ENCODE data around the gene EPHB1.

The EPHB1 gene

DNA sequence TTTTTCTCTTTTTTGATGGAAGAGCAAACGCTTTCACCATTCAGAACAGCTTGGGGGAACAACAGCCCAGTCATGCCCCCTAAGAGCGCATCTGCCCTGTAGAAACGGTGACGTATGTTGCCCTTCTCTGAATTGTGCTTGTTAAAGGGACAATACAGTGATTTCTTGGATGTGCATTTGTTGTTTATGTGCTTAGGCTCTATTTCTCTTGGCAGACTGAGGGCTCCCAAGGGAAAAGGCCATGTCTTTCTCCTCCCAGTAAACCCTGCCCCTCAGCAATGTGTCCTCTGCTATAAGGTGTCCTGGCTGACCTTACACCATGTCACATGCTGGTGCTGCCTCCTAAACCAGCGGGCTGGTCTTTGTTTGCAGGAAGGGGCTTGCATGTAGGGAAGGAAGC lies 346.1 kb downstream of the EPHB1 start:
- H3K9me3 ChIP-seq (ENCODE audit: control insufficient read depth, low read length): no peaks in the 10 kb centered on the region
- H3K36me3 ChIP-seq (ENCODE audit: control insufficient read depth, insufficient read depth, low read length, severe bottlenecking): no peaks in the 10 kb centered on the region
- H3K4me1 ChIP-seq (ENCODE audit: control insufficient read depth, insufficient read depth, low read length): peaks cover 8% of the 10 kb centered on the region
- DNase-seq (ENCODE audit: low read depth): no peak
- H3K9ac ChIP-seq (ENCODE audit: low read length): no peak overlapping the region
- H3K4me3 ChIP-seq (ENCODE audit: low read length): no peak overlapping the region
- no peaks in the 10 kb centered on the region for H3K27me3 ChIP-seq (replicated peaks; ENCODE audit: control insufficient read depth, insufficient read depth, low read length)

GRCh38 chr3:135141672-135142071 lies 346.6 kb downstream of the EPHB1 start:
- peaks cover 8% of the 10 kb centered on the region for H3K4me1 ChIP-seq (ENCODE audit: control insufficient read depth, insufficient read depth, low read length)
- H3K36me3 ChIP-seq (ENCODE audit: control insufficient read depth, insufficient read depth, low read length, severe bottlenecking): no peaks in the 10 kb centered on the region
- H3K9ac ChIP-seq (ENCODE audit: low read length): no peak overlapping the region
- no peak for DNase-seq (ENCODE audit: low read depth)
- no peak overlapping the region for H3K4me3 ChIP-seq (ENCODE audit: low read length)
- H3K9me3 ChIP-seq (ENCODE audit: control insufficient read depth, low read length): no peaks in the 10 kb centered on the region
- no peaks in the 10 kb centered on the region for H3K27me3 ChIP-seq (replicated peaks; ENCODE audit: control insufficient read depth, insufficient read depth, low read length)

DNA sequence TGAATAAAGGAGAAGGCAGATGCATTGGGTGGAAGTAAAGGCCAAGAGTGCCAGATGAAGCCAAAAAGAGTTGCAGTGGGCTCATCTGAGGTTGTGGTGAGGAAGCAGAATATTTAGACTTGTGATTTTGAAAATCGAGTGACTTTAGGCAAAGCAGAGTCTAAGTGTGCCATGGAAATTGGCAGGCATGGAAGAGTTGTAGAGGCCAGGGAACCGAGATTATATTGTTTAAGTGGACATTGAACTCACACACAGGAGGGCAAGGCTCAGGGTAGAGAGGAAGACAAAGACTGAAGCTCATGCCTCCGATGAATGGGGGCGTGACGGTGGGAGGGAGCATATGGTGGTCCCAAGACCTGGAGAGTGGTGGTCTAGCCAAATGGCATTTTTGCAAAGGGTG lies 347.5 kb downstream of the EPHB1 start:
- peaks cover 11% of the 10 kb centered on the region for H3K4me1 ChIP-seq (ENCODE audit: control insufficient read depth, insufficient read depth, low read length)
- H3K36me3 ChIP-seq (ENCODE audit: control insufficient read depth, insufficient read depth, low read length, severe bottlenecking): no peaks in the 10 kb centered on the region
- no peak overlapping the region for H3K4me3 ChIP-seq (ENCODE audit: low read length)
- DNase-seq (ENCODE audit: low read depth): no peak
- no peak overlapping the region for H3K9ac ChIP-seq (ENCODE audit: low read length)
- no peaks in the 10 kb centered on the region for H3K27me3 ChIP-seq (replicated peaks; ENCODE audit: control insufficient read depth, insufficient read depth, low read length)
- H3K9me3 ChIP-seq (ENCODE audit: control insufficient read depth, low read length): no peaks in the 10 kb centered on the region

- H3K9ac ChIP-seq (ENCODE audit: low read length): no peak overlapping the region
- no peaks in the 10 kb centered on the region for H3K27me3 ChIP-seq (replicated peaks; ENCODE audit: control insufficient read depth, insufficient read depth, low read length)
- peaks cover 19% of the 10 kb centered on the region for H3K4me1 ChIP-seq (ENCODE audit: control insufficient read depth, insufficient read depth, low read length)
- no peaks in the 10 kb centered on the region for H3K9me3 ChIP-seq (ENCODE audit: control insufficient read depth, low read length)
- H3K36me3 ChIP-seq (ENCODE audit: control insufficient read depth, insufficient read depth, low read length, severe bottlenecking): no peaks in the 10 kb centered on the region
- H3K4me3 ChIP-seq (ENCODE audit: low read length): no peak overlapping the region
- DNase-seq (ENCODE audit: low read depth): no peak
Measured at GRCh38 chr3:135143474-135143873, 348.4 kb downstream of the EPHB1 start.

GRCh38 chr3:135145581-135145980 lies 350.5 kb downstream of the EPHB1 start:
- no peak overlapping the region for H3K9ac ChIP-seq (ENCODE audit: low read length)
- no peak overlapping the region for H3K4me3 ChIP-seq (ENCODE audit: low read length)
- H3K36me3 ChIP-seq (ENCODE audit: control insufficient read depth, insufficient read depth, low read length, severe bottlenecking): no peaks in the 10 kb centered on the region
- H3K27me3 ChIP-seq (replicated peaks; ENCODE audit: control insufficient read depth, insufficient read depth, low read length): no peaks in the 10 kb centered on the region
- H3K4me1 ChIP-seq (ENCODE audit: control insufficient read depth, insufficient read depth, low read length): peaks cover 35% of the 10 kb centered on the region
- DNase-seq (ENCODE audit: low read depth): no peak
- no peaks in the 10 kb centered on the region for H3K9me3 ChIP-seq (ENCODE audit: control insufficient read depth, low read length)

- Histone ChIP-seq H3K27me3 (replicated peaks; ENCODE audit: control insufficient read depth, insufficient read depth, low read length) (peaks cover 3% of the 10 kb centered on the region), H3K4me3 (ENCODE audit: low read length) (no peak overlapping the region), H3K36me3 (ENCODE audit: control insufficient read depth, insufficient read depth, low read length, severe bottlenecking) (no peaks in the 10 kb centered on the region), H3K9ac (ENCODE audit: low read length) (no peak overlapping the region), H3K4me1 (ENCODE audit: control insufficient read depth, insufficient read depth, low read length) (peaks cover 35% of the 10 kb centered on the region), H3K9me3 (ENCODE audit: control insufficient read depth, low read length) (no peaks in the 10 kb centered on the region)
- no peak for DNase-seq (ENCODE audit: low read depth)
Measured at GRCh38 chr3:135147657-135148056, 352.6 kb downstream of the EPHB1 start.

- no peaks in the 10 kb centered on the region for H3K9me3 ChIP-seq (ENCODE audit: control insufficient read depth, low read length)
- peak overlapping the region; percentile 24 for H3K9ac ChIP-seq (ENCODE audit: low read length)
- no peak for DNase-seq (ENCODE audit: low read depth)
- peaks cover 3% of the 10 kb centered on the region for H3K27me3 ChIP-seq (replicated peaks; ENCODE audit: control insufficient read depth, insufficient read depth, low read length)
- peaks cover 35% of the 10 kb centered on the region for H3K4me1 ChIP-seq (ENCODE audit: control insufficient read depth, insufficient read depth, low read length)
- H3K36me3 ChIP-seq (ENCODE audit: control insufficient read depth, insufficient read depth, low read length, severe bottlenecking): no peaks in the 10 kb centered on the region
- peak overlapping the region; percentile 2 for H3K4me3 ChIP-seq (ENCODE audit: low read length)
Measured at GRCh38 chr3:135148398-135149020, 353.4 kb downstream of the EPHB1 start.

DNA sequence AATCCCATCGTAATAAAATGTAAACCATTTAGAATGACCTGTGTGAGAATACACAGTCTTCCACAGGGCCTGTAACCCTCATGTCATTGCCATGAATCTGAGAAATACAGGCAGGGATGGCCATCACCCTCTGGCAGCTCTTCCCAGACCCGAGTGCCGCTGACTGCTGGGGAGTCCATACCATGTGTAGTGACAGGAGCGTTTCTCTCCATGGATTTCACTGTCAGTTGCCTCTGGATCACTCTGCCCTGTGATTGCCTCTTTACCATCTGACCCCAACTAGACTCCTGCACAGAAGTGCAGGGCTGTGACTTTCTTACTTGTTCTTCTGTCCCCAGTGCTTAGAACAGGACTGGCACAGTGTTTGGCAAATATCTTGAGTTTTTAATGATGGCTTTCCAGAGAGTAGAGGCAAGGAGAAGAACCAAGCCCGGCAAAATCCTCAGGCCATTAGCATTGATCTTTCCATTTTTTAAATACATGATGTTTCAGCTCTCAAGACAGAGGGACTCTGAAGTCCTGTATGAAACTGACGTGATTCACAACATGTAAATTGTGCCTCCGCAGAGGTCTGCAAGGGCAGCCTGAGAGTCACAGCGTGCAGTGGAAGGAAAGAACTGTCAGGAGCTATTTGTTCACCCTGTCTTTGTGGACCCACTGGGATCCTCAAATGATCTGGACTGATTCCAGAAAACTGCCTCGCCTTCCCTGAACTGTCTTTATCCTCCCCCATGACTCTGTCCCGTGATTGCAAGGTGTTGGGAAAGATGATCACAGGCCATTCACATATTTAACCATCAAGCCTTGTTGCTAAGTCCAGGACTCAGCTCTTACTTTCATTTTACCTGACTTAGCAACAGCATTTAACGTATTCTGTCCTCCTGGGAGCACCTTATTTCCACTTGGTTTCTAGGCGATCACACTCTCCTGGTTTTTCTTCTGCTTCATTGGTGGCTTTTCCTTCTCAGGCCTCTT lies 354.9 kb downstream of the EPHB1 start:
- peak overlapping the region; percentile 5 for H3K9ac ChIP-seq (ENCODE audit: low read length)
- H3K36me3 ChIP-seq (ENCODE audit: control insufficient read depth, insufficient read depth, low read length, severe bottlenecking): no peaks in the 10 kb centered on the region
- H3K9me3 ChIP-seq (ENCODE audit: control insufficient read depth, low read length): no peaks in the 10 kb centered on the region
- peaks cover 3% of the 10 kb centered on the region for H3K27me3 ChIP-seq (replicated peaks; ENCODE audit: control insufficient read depth, insufficient read depth, low read length)
- H3K4me3 ChIP-seq (ENCODE audit: low read length): no peak overlapping the region
- H3K4me1 ChIP-seq (ENCODE audit: control insufficient read depth, insufficient read depth, low read length): peaks cover 35% of the 10 kb centered on the region
- DNase-seq (ENCODE audit: low read depth): no peak

DNA sequence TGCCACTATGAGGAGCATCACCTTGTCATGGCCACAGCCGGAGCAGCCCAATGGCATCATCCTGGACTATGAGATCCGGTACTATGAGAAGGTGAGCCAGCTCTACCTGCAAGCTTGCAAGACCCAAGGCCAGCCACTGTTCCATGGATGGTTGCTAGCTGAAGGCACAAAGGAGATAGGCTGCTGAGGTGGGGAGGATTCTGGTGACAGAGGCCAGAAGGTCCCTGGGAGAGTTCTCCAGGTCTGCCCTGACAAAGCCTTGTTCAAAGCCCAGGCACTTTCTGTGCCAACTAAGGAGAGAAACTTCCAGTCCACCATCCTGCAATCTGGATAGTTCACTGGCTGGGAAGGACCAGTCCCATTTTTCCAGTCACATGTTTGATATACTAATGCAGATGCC lies 359.1 kb downstream of the EPHB1 start:
- H3K9me3 ChIP-seq (ENCODE audit: control insufficient read depth, low read length): no peaks in the 10 kb centered on the region
- no peak for DNase-seq (ENCODE audit: low read depth)
- peaks cover 8% of the 10 kb centered on the region for H3K4me1 ChIP-seq (ENCODE audit: control insufficient read depth, insufficient read depth, low read length)
- no peak overlapping the region for H3K4me3 ChIP-seq (ENCODE audit: low read length)
- H3K36me3 ChIP-seq (ENCODE audit: control insufficient read depth, insufficient read depth, low read length, severe bottlenecking): no peaks in the 10 kb centered on the region
- H3K27me3 ChIP-seq (replicated peaks; ENCODE audit: control insufficient read depth, insufficient read depth, low read length): peaks cover 3% of the 10 kb centered on the region
- H3K9ac ChIP-seq (ENCODE audit: low read length): no peak overlapping the region

GRCh38 chr3:135155228-135155627 lies 360.2 kb downstream of the EPHB1 start:
- Histone ChIP-seq H3K27me3 (replicated peaks; ENCODE audit: control insufficient read depth, insufficient read depth, low read length) (peaks cover 3% of the 10 kb centered on the region), H3K9ac (ENCODE audit: low read length) (no peak overlapping the region), H3K9me3 (ENCODE audit: control insufficient read depth, low read length) (no peaks in the 10 kb centered on the region), H3K4me1 (ENCODE audit: control insufficient read depth, insufficient read depth, low read length) (no peaks in the 10 kb centered on the region), H3K4me3 (ENCODE audit: low read length) (no peak overlapping the region), H3K36me3 (ENCODE audit: control insufficient read depth, insufficient read depth, low read length, severe bottlenecking) (no peaks in the 10 kb centered on the region)
- no peak for DNase-seq (ENCODE audit: low read depth)

GRCh38 chr3:135155791-135156190 lies 360.7 kb downstream of the EPHB1 start:
- Histone ChIP-seq H3K9me3 (ENCODE audit: control insufficient read depth, low read length) (no peaks in the 10 kb centered on the region), H3K4me3 (ENCODE audit: low read length) (no peak overlapping the region), H3K27me3 (replicated peaks; ENCODE audit: control insufficient read depth, insufficient read depth, low read length) (peaks cover 3% of the 10 kb centered on the region), H3K36me3 (ENCODE audit: control insufficient read depth, insufficient read depth, low read length, severe bottlenecking) (no peaks in the 10 kb centered on the region), H3K9ac (ENCODE audit: low read length) (no peak overlapping the region), H3K4me1 (ENCODE audit: control insufficient read depth, insufficient read depth, low read length) (no peaks in the 10 kb centered on the region)
- no peak for DNase-seq (ENCODE audit: low read depth)

Data from adipocyte (in vitro differentiated cells).